IMR-90 (cell line): ENCODE results near the gene VAMP5. TPM values are rescaled to one million over a fixed set of nuclear protein-coding genes. Genes with fewer than 3 reads are reported as not detected.

ENCODE experiments used
- ATAC-seq: fragments of 200-7000 bp; cut with Tn5 transposase; 2 replicates; pipeline ENCODE4 v1.9.1; 2020; ENCODE audit warnings: low read depth, mild to moderate bottlenecking, moderate library complexity
- BruUV-seq: library from RNA; stranded (reverse); fragments of 400-500 nt; replicated peaks from 2 replicates; lab custom pipeline; 2021; lab: Mats Ljungman, UMichigan
- CTCF ChIA-PET: fragments of 300-600 bp; formaldehyde crosslinking; extraction: SDS; loops from one replicate; lab custom pipeline; 2021; ENCODE audit warnings: antibody characterized with exemption; lab: Yijun Ruan, JAX
- POLR2A ChIA-PET: fragments of 300-600 bp; sonication (Branson Sonifier 250); formaldehyde crosslinking; loops from one replicate; lab custom pipeline; 2022; ENCODE audit warnings: antibody characterized with exemption; ENCODE audit not compliant: unreplicated experiment; lab: Charles Lee
- DNase-seq: peaks from one replicate; pipeline ENCODE4 v3.0.0; 2013
- H2AFZ ChIP-seq: replicated peaks from 2 replicates; pipeline ENCODE3; 2013; ENCODE audit warnings: low read length, mild to moderate bottlenecking; ENCODE audit not compliant: poor library complexity
- H2AK5ac ChIP-seq: 2 replicates; pipeline ENCODE4 v1.6.1; 2013; ENCODE audit warnings: low read depth, low read length, inconsistent platforms
- H2AK9ac ChIP-seq: replicated peaks from 2 replicates; pipeline ENCODE3; 2013; ENCODE audit warnings: mild to moderate bottlenecking, low read depth, low read length, moderate library complexity; ENCODE audit not compliant: poor library complexity
- H2BK120ac ChIP-seq: 2 replicates; pipeline ENCODE4 v1.6.1; 2013; ENCODE audit warnings: low read depth, low read length, inconsistent platforms
- H2BK15ac ChIP-seq: 3 replicates; pipeline ENCODE4 v1.6.1; 2013; ENCODE audit warnings: low read depth, low read length, inconsistent platforms
- H2BK20ac ChIP-seq: 2 replicates; pipeline ENCODE4 v1.6.1; 2013; ENCODE audit warnings: low read depth, mild to moderate bottlenecking, inconsistent platforms, low read length, moderate library complexity
- H2BK5ac ChIP-seq: 2 replicates; pipeline ENCODE4 v1.6.1; 2013; ENCODE audit warnings: mild to moderate bottlenecking, low read depth, low read length, inconsistent platforms; ENCODE audit not compliant: poor library complexity, severe bottlenecking
- H3K14ac ChIP-seq: replicated peaks from 2 replicates; pipeline ENCODE4 v1.6.1; 2013; ENCODE audit warnings: low read depth, low read length, inconsistent platforms
- H3K18ac ChIP-seq: 2 replicates; pipeline ENCODE4 v1.6.1; 2013; ENCODE audit warnings: low read depth, low read length, control low read depth
- H3K23ac ChIP-seq: 2 replicates; pipeline ENCODE4 v1.6.1; 2013; ENCODE audit warnings: low read depth, low read length, inconsistent platforms
- H3K27ac ChIP-seq: 2 replicates; pipeline ENCODE4 v1.5.1; 2013; ENCODE audit warnings: mild to moderate bottlenecking, control low read depth, low read length; ENCODE audit not compliant: insufficient read depth
- H3K27me3 ChIP-seq: 2 replicates; pipeline ENCODE4 v1.6.1; 2013; ENCODE audit warnings: low read length; ENCODE audit not compliant: control insufficient read depth, insufficient read depth
- H3K36me3 ChIP-seq: 2 replicates; pipeline ENCODE4 v1.6.1; 2013; ENCODE audit warnings: low read length, mixed read lengths; ENCODE audit not compliant: control insufficient read depth, insufficient read depth
- H3K4ac ChIP-seq: 2 replicates; pipeline ENCODE4 v1.6.1; 2013; ENCODE audit warnings: low read depth, low read length, inconsistent platforms
- H3K4me1 ChIP-seq: 2 replicates; pipeline ENCODE4 v1.6.1; 2013; ENCODE audit warnings: low read length, mixed read lengths; ENCODE audit not compliant: control insufficient read depth, insufficient read depth
- H3K4me2 ChIP-seq: 2 replicates; pipeline ENCODE4 v1.6.1; 2013; ENCODE audit warnings: low read depth, mild to moderate bottlenecking, control low read depth, low read length, moderate library complexity
- H3K4me3 ChIP-seq: 2 replicates; pipeline ENCODE4 v1.5.1; 2013; ENCODE audit warnings: low read depth, mild to moderate bottlenecking, control low read depth, low read length, moderate library complexity; ENCODE audit not compliant: insufficient read depth
- H3K56ac ChIP-seq: 2 replicates; pipeline ENCODE4 v1.6.1; 2013; ENCODE audit warnings: low read length, inconsistent platforms; ENCODE audit not compliant: insufficient read depth; ENCODE audit errors: extremely low read depth
- H3K79me1 ChIP-seq, 2 experiments: 2 replicates each; pipeline ENCODE4 v1.6.1; 2013; ENCODE audit warnings: low read length in 2 of 2, inconsistent platforms in 1 of 2, low read depth in 1 of 2
- H3K9ac ChIP-seq: 2 replicates; pipeline ENCODE4 v1.6.1; 2013; ENCODE audit warnings: low read depth, low read length, control low read depth
- H3K9me1 ChIP-seq: 2 replicates; pipeline ENCODE4 v1.6.1; 2013; ENCODE audit warnings: low read length, inconsistent platforms; ENCODE audit not compliant: insufficient read depth
- H3K9me3 ChIP-seq: 2 replicates; pipeline ENCODE4 v1.6.1; 2013; ENCODE audit warnings: low read length; ENCODE audit not compliant: control insufficient read depth, insufficient read depth
- H4K20me1 ChIP-seq: 2 replicates; pipeline ENCODE4 v1.6.1; 2013; ENCODE audit warnings: low read length, inconsistent platforms; ENCODE audit not compliant: insufficient read depth
- H4K5ac ChIP-seq: 2 replicates; pipeline ENCODE4 v1.6.1; 2013; ENCODE audit warnings: mild to moderate bottlenecking, low read depth, low read length, control low read depth
- H4K8ac ChIP-seq, 2 experiments: 2 replicates each; pipeline ENCODE4 v1.6.1; 2013; ENCODE audit warnings: low read depth in 2 of 2, low read length in 2 of 2, control low read depth in 1 of 2, inconsistent platforms in 1 of 2
- H4K91ac ChIP-seq: 2 replicates; pipeline ENCODE4 v1.6.1; 2013; ENCODE audit warnings: low read depth, low read length, inconsistent platforms; ENCODE audit not compliant: insufficient read depth
- CEBPB ChIP-seq: IDR thresholded peaks from 2 replicates; pipeline ENCODE4 v1.6.1; 2012; ENCODE audit warnings: low read depth, low read length, improper control_type of control experiment
- ELK1 ChIP-seq: fragments of 150-350 bp; IDR thresholded peaks from 2 replicates; pipeline ENCODE4 v1.6.1; 2016; ENCODE audit warnings: low read depth, mild to moderate bottlenecking, low read length, moderate library complexity, borderline replicate concordance
- MAZ ChIP-seq: IDR thresholded peaks from 2 replicates; pipeline ENCODE4 v1.6.1; 2012; ENCODE audit warnings: low read depth, mild to moderate bottlenecking, low read length, improper control_type of control experiment, moderate library complexity, borderline replicate concordance
- MXI1 ChIP-seq: IDR thresholded peaks from 2 replicates; pipeline ENCODE4 v1.6.1; 2012; ENCODE audit warnings: low read depth, mild to moderate bottlenecking, low read length, moderate library complexity, borderline replicate concordance
- NFE2L2 ChIP-seq: fragments of 150-350 bp; IDR thresholded peaks from 2 replicates; pipeline ENCODE4 v1.6.1; 2016; ENCODE audit warnings: low read depth, mild to moderate bottlenecking, low read length
- POLR2A ChIP-seq: IDR thresholded peaks from 2 replicates; pipeline ENCODE4 v1.6.1; 2012; ENCODE audit warnings: mild to moderate bottlenecking, low read depth, low read length
- RAD21 ChIP-seq: IDR thresholded peaks from 2 replicates; pipeline ENCODE4 v1.6.1; 2012; ENCODE audit warnings: low read length, improper control_type of control experiment
- RCOR1 ChIP-seq: IDR thresholded peaks from 2 replicates; pipeline ENCODE4 v1.6.1; 2012; ENCODE audit warnings: mild to moderate bottlenecking, low read length, improper control_type of control experiment; ENCODE audit not compliant: insufficient replicate concordance
- RFX5 ChIP-seq: IDR thresholded peaks from 2 replicates; pipeline ENCODE4 v1.8.0; 2012; ENCODE audit warnings: low read depth, mild to moderate bottlenecking, low read length, moderate library complexity
- WGBS, 2 experiments: methylation state at CpG; one replicate each; pipeline versions ENCODE4 v1.1.5 to v1.1.7; 2013; ENCODE audit warnings: missing lambda C conversion rate in 2 of 2; ENCODE audit not compliant: insufficient read length in 1 of 2; ENCODE audit errors: extremely low coverage in 2 of 2; 5-methylcytosine and 5-hydroxymethylcytosine counted together
- dilution Hi-C: fragments of 300-500 bp; cut with HindIII; formaldehyde crosslinking; loops from one replicate; pipeline ENCODE4 v1.14.3; 2018; ENCODE audit warnings: low sequenced_read_pairs; ENCODE audit not compliant: unreplicated experiment
- in situ Hi-C: fragments of 300-500 bp; cut with MboI; formaldehyde crosslinking; loops from 3 replicates; pipeline ENCODE4 v1.14.3; 2019; ENCODE audit warnings: low sequenced_read_pairs, inconsistent platforms, mixed read lengths
- intact Hi-C: fragments of 100-400 bp; cut with micrococcal nuclease; formaldehyde crosslinking; loops from 2 replicates; pipeline ENCODE4 v1.10.0; 2022
- polyA plus RNA-seq, 3 experiments: library from polyadenylated mRNA; depleted of rRNA; stranded (reverse); fragments of >200 nt; gene quantifications; 2 replicates each; pipeline ENCODE4 v1.2.3, GENCODE V29; 2012; ENCODE audit warnings: low replicate concordance in 1 of 3
- total RNA-seq: library from RNA; depleted of rRNA; stranded (reverse); fragments of >200 nt; gene quantifications from 2 replicates; pipeline ENCODE4 v1.2.3, GENCODE V29; 2012

Gene VAMP5
- total and polyA plus RNA-seq, 2 of the 4 experiments (the other 2 are of a cell fraction) = 13.8 to 103 TPM

- peaks cover 35% of the 10 kb centered on the region for H3K36me3 ChIP-seq
Observed at GRCh38 chr2:85557130-85557529, 27.1 kb upstream of the VAMP5 start.

More at GRCh38 chr2:85557130-85557529, 27.1 kb upstream of the VAMP5 start:
- BruUV-seq = no TSS peak
- TF ChIP-seq RAD21 = no peak
- no peak for TF ChIP-seq NFE2L2
- TF ChIP-seq ELK1 = no peak
- TF ChIP-seq RFX5 = no peak
- TF ChIP-seq MAZ = no peak
- TF ChIP-seq CEBPB = no peak
- TF ChIP-seq MXI1 = no peak
- no peak for TF ChIP-seq RCOR1
- no peak for TF ChIP-seq POLR2A
- Histone ChIP-seq H3K4me2 (no peak overlapping the region), H3K9ac (no peak overlapping the region), H3K9me3 (no peaks in the 10 kb centered on the region), H3K79me1 (peaks cover 19 to 58% of the 10 kb centered on the region in 2 experiments), H2BK20ac (no peak overlapping the region), H4K91ac (no peak overlapping the region), H3K14ac (no peak overlapping the region), H4K20me1 (no peaks in the 10 kb centered on the region), H3K23ac (no peak overlapping the region), H2BK120ac (no peak overlapping the region), H3K27me3 (no peaks in the 10 kb centered on the region), H3K4ac (no peak overlapping the region), H2AK9ac (no peak overlapping the region), H4K5ac (no peak overlapping the region), H2AFZ (no peak overlapping the region), H3K56ac (no peak overlapping the region), H2BK5ac (no peak overlapping the region), H2BK15ac (no peak overlapping the region), H2AK5ac (no peak overlapping the region), H3K4me1 (peaks cover 3% of the 10 kb centered on the region; the same call in 1 of the 2 replicates), H4K8ac (no peak overlapping the region), H3K9me1 (peaks cover 8% of the 10 kb centered on the region; the same call in 1 of the 2 replicates), H3K27ac (no peak overlapping the region), H3K4me3 (no peak overlapping the region), H3K18ac (no peak overlapping the region)
- DNase-seq = no peak
- in situ Hi-C loops (loop anchor here (10.0 kb wide), 1 partner anchor 492 kb away; no protein-coding TSS in a partner anchor), intact Hi-C loops (no loop called here), dilution Hi-C loops (no loop called here)
- WGBS, 2 experiments = 89% methylated on average over 3 of the region's 5 CpGs; no CpG with 5 or more reads in 1 of the 2 experiments
- POLR2A ChIA-PET = interaction anchor here (0.5 kb wide), 2 partner anchors 18 to 63 kb away, joined by 3 read pairs; no protein-coding TSS in a partner anchor
- CTCF ChIA-PET = interaction anchor here (0.5 to 1.6 kb wide), 2 partner anchors 136 to 492 kb away, joined by 5 to 6 read pairs; no protein-coding TSS in a partner anchor
- ATAC-seq = no peak
